H9 (cell line): ENCODE results near the gene HLA-E. TPM values are rescaled to one million over a fixed set of nuclear protein-coding genes. Genes with fewer than 3 reads are reported as not detected.

Source experiments
- DNase-seq: peaks from one replicate; pipeline ENCODE4 v3.0.0-alpha.2; 2017
- H2AFZ ChIP-seq: one replicate; pipeline ENCODE4 v1.6.1; 2013; ENCODE audit warnings: mild to moderate bottlenecking, low read length, control low read depth, moderate library complexity
- H2AK5ac ChIP-seq: 2 replicates; pipeline ENCODE4 v1.6.1; 2013; ENCODE audit warnings: low read length, control low read depth, mixed read lengths; ENCODE audit not compliant: insufficient read length
- H2BK120ac ChIP-seq: one replicate; pipeline ENCODE4 v1.6.1; 2013; ENCODE audit warnings: low read depth, mild to moderate bottlenecking, low read length, control low read depth, inconsistent platforms; ENCODE audit not compliant: poor library complexity, severe bottlenecking
- H2BK12ac ChIP-seq: 2 replicates; pipeline ENCODE4 v1.6.1; 2013; ENCODE audit warnings: low read length, control low read depth, mixed read lengths, low read depth; ENCODE audit not compliant: insufficient read length
- H2BK15ac ChIP-seq: 2 replicates; pipeline ENCODE4 v1.6.1; 2013; ENCODE audit warnings: low read depth, low read length, control low read depth
- H2BK20ac ChIP-seq: one replicate; pipeline ENCODE4 v1.6.1; 2013; ENCODE audit warnings: low read depth, mild to moderate bottlenecking, low read length, control low read depth, inconsistent platforms; ENCODE audit not compliant: poor library complexity, severe bottlenecking
- H2BK5ac ChIP-seq: 2 replicates; pipeline ENCODE4 v1.6.1; 2013; ENCODE audit warnings: low read length, control low read depth, mixed read lengths; ENCODE audit not compliant: insufficient read length
- H3K14ac ChIP-seq: 2 replicates; pipeline ENCODE4 v1.6.1; 2013; ENCODE audit warnings: low read length, control low read depth; ENCODE audit not compliant: insufficient read depth
- H3K18ac ChIP-seq: 2 replicates; pipeline ENCODE4 v1.6.1; 2013; ENCODE audit warnings: low read depth, mild to moderate bottlenecking, mixed read lengths, low read length, control low read depth; ENCODE audit not compliant: insufficient read length
- H3K23ac ChIP-seq: 2 replicates; pipeline ENCODE4 v1.6.1; 2013; ENCODE audit warnings: low read length, control low read depth, mixed read lengths, low read depth; ENCODE audit not compliant: insufficient read length
- H3K23me2 ChIP-seq: 2 replicates; pipeline ENCODE4 v1.6.1; 2013; ENCODE audit warnings: low read depth, mild to moderate bottlenecking, mixed read lengths, low read length, control low read depth; ENCODE audit not compliant: insufficient read length, poor library complexity, severe bottlenecking
- H3K27ac ChIP-seq: 2 replicates; pipeline ENCODE4 v1.5.1; 2013; ENCODE audit warnings: low read length, control low read depth, mixed read lengths, low read depth; ENCODE audit not compliant: insufficient read length
- H3K27me3 ChIP-seq: 2 replicates; pipeline ENCODE4 v1.6.1; 2013; ENCODE audit warnings: low read length, control low read depth, inconsistent platforms; ENCODE audit not compliant: insufficient read depth
- H3K4ac ChIP-seq: 2 replicates; pipeline ENCODE4 v1.6.1; 2013; ENCODE audit warnings: low read depth, mild to moderate bottlenecking, control low read depth, inconsistent platforms, low read length, moderate library complexity
- H3K4me1 ChIP-seq: 2 replicates; pipeline ENCODE4 v1.6.1; 2013; ENCODE audit warnings: low read length, control low read depth, inconsistent platforms; ENCODE audit not compliant: insufficient read depth
- H3K4me2 ChIP-seq: 2 replicates; pipeline ENCODE4 v1.6.1; 2013; ENCODE audit warnings: low read length, control low read depth, mixed read lengths; ENCODE audit not compliant: insufficient read length, insufficient read depth
- H3K56ac ChIP-seq: 2 replicates; pipeline ENCODE4 v1.6.1; 2013; ENCODE audit warnings: low read depth, mild to moderate bottlenecking, mixed read lengths, low read length, control low read depth; ENCODE audit not compliant: insufficient read length
- H3K79me1 ChIP-seq: 2 replicates; pipeline ENCODE4 v1.6.1; 2013; ENCODE audit warnings: low read depth, mild to moderate bottlenecking, moderate library complexity, low read length, control low read depth, inconsistent platforms; ENCODE audit not compliant: insufficient read depth, poor library complexity, severe bottlenecking
- H3K79me2 ChIP-seq: 2 replicates; pipeline ENCODE4 v1.6.1; 2013; ENCODE audit warnings: low read length, control low read depth, inconsistent platforms; ENCODE audit not compliant: insufficient read depth
- H3K9ac ChIP-seq: 2 replicates; pipeline ENCODE4 v1.6.1; 2013; ENCODE audit warnings: low read length, control low read depth, mixed read lengths; ENCODE audit not compliant: insufficient read length; ENCODE audit errors: extremely low read depth
- H3K9me3 ChIP-seq: one replicate; pipeline ENCODE4 v1.6.1; 2013; ENCODE audit warnings: low read depth, low read length, inconsistent platforms; ENCODE audit not compliant: control insufficient read depth
- H3T11ph ChIP-seq: one replicate; pipeline ENCODE4 v1.6.1; 2013; ENCODE audit warnings: mild to moderate bottlenecking, low read length, control low read depth, inconsistent platforms
- H4K20me1 ChIP-seq: one replicate; pipeline ENCODE4 v1.6.1; 2013; ENCODE audit not compliant: control insufficient read depth, insufficient read length, insufficient read depth
- H4K5ac ChIP-seq: 2 replicates; pipeline ENCODE4 v1.6.1; 2013; ENCODE audit warnings: low read depth, mild to moderate bottlenecking, mixed read lengths, low read length, control low read depth; ENCODE audit not compliant: insufficient read length
- H4K8ac ChIP-seq: replicated peaks from 2 replicates; pipeline ENCODE4 v1.6.1; 2013; ENCODE audit warnings: low read length, control low read depth, mixed read lengths, low read depth; ENCODE audit not compliant: insufficient read length
- H4K91ac ChIP-seq: 2 replicates; pipeline ENCODE4 v1.6.1; 2013; ENCODE audit warnings: low read depth, mild to moderate bottlenecking, moderate library complexity, mixed read lengths, low read length, control low read depth; ENCODE audit not compliant: insufficient read length
- H3K27ac Mint-ChIP-seq, 3 experiments: 2 replicates in 2 of 3; 3 replicates in 1 of 3; pipeline ENCODE4 v1.8.0; 2020 to 2021; ENCODE audit warnings: mixed read lengths in 3 of 3, mild to moderate bottlenecking in 1 of 3, moderate library complexity in 1 of 3
- H3K27me3 Mint-ChIP-seq: 2 replicates; pipeline ENCODE4 v1.8.0; 2021; ENCODE audit warnings: low read depth, mild to moderate bottlenecking, moderate library complexity, mixed read lengths
- H3K36me3 Mint-ChIP-seq, 3 experiments: 2 replicates in 2 of 3; 3 replicates in 1 of 3; pipeline ENCODE4 v1.8.0; 2020 to 2021; ENCODE audit warnings: low read depth in 3 of 3, mixed read lengths in 3 of 3; ENCODE audit not compliant: insufficient read depth in 1 of 3
- H3K4me1 Mint-ChIP-seq, 2 experiments: 2 replicates each; pipeline ENCODE4 v1.8.0; 2020; ENCODE audit warnings: mixed read lengths in 2 of 2
- H3K4me3 Mint-ChIP-seq, 2 experiments: 2 replicates in 1 of 2; 3 replicates in 1 of 2; pipeline ENCODE4 v1.8.0; 2020 to 2021; ENCODE audit warnings: mild to moderate bottlenecking in 2 of 2, mixed read lengths in 2 of 2, moderate library complexity in 1 of 2
- H3K9me3 Mint-ChIP-seq, 2 experiments: 2 replicates in 1 of 2; 3 replicates in 1 of 2; pipeline ENCODE4 v1.8.0; 2020; ENCODE audit warnings: mild to moderate bottlenecking in 2 of 2, mixed read lengths in 2 of 2, moderate library complexity in 1 of 2
- CTCF ChIP-seq: fragments of 200-600 bp; sonication (generic); conservative IDR thresholded peaks from 3 replicates; pipeline ENCODE4 v1.8.0; 2021; ENCODE audit warnings: antibody characterized with exemption, mild to moderate bottlenecking
- WGBS: extraction: QIAGEN DNeasy Blood & Tissue Kit; methylation state at CpG from one replicate; pipeline ENCODE4 v1.1.7; 2013; ENCODE audit warnings: missing lambda C conversion rate, low lambda C conversion rate, mixed read lengths; ENCODE audit not compliant: insufficient read length; ENCODE audit errors: extremely low coverage; 5-methylcytosine and 5-hydroxymethylcytosine counted together
- total RNA-seq: library from RNA; stranded (reverse); gene quantifications from 2 replicates; pipeline ENCODE4 v1.2.1, GENCODE V29; 2021

The HLA-E gene
- total RNA-seq, 1 experiment from 2014 or later, result 28.1 TPM

- H3K9ac ChIP-seq, result no peak overlapping the region
- H2AK5ac ChIP-seq, result no peak overlapping the region
- no peak for DNase-seq
- no peak overlapping the region for H3T11ph ChIP-seq
- H3K23me2 ChIP-seq, result no peaks in the 10 kb centered on the region
- Mint-ChIP-seq H3K4me1 (peaks cover 9 to 11% of the 10 kb centered on the region in 2 experiments), H3K36me3 (no peaks in the 10 kb centered on the region; a peak in 2 of 7 replicates), H3K27ac (no peak overlapping the region), H3K9me3 (peaks cover 0 to 3% of the 10 kb centered on the region in 2 experiments; a peak in 1 of 5 replicates), H3K4me3 (no peak overlapping the region), H3K27me3 (peaks cover 97% of the 10 kb centered on the region)
- H3K27ac ChIP-seq, result no peak overlapping the region
- H3K27me3 ChIP-seq, result peaks cover 74% of the 10 kb centered on the region
- H3K79me1 ChIP-seq, result no peaks in the 10 kb centered on the region
- no peaks in the 10 kb centered on the region for H3K79me2 ChIP-seq
- H3K4me2 ChIP-seq, result no peak overlapping the region
- no peaks in the 10 kb centered on the region for H4K20me1 ChIP-seq
- no peak overlapping the region for H3K56ac ChIP-seq
- H2BK120ac ChIP-seq, result no peak overlapping the region
- H3K18ac ChIP-seq, result no peak overlapping the region
- H2BK12ac ChIP-seq, result no peak overlapping the region
- H4K5ac ChIP-seq, result no peak overlapping the region
- WGBS, result no CpG with 5 or more reads among the region's 64 CpGs
- H2AFZ ChIP-seq, result no peak overlapping the region
- no peak overlapping the region for H2BK15ac ChIP-seq
- H2BK5ac ChIP-seq, result no peak overlapping the region
- H4K8ac ChIP-seq, result no peak overlapping the region
- no peak overlapping the region for H3K23ac ChIP-seq
- H4K91ac ChIP-seq, result no peak overlapping the region
- H2BK20ac ChIP-seq, result no peak overlapping the region
- no peaks in the 10 kb centered on the region for H3K9me3 ChIP-seq
- no peak overlapping the region; the same call in 1 of the 2 replicates for H3K14ac ChIP-seq
- no peak overlapping the region for H3K4ac ChIP-seq
- no peaks in the 10 kb centered on the region for H3K4me1 ChIP-seq
- TF ChIP-seq CTCF, result no peak
Observed at GRCh38 chr6:30463651-30464618, 25.4 kb upstream of the HLA-E start.
